ENCODE data around the gene RAX2. TPM values are rescaled to one million over a fixed set of nuclear protein-coding genes. Genes with fewer than 3 reads are reported as not detected.
A peak's percentile ranks its signal among the peaks of the same experiment; 100 is the strongest.

Gene RAX2
- total and polyA plus RNA-seq, 2 of the 13 experiments (the other 11 are each of a cell fraction or from before 2014, with no cell fraction given), result not detected

DNA sequence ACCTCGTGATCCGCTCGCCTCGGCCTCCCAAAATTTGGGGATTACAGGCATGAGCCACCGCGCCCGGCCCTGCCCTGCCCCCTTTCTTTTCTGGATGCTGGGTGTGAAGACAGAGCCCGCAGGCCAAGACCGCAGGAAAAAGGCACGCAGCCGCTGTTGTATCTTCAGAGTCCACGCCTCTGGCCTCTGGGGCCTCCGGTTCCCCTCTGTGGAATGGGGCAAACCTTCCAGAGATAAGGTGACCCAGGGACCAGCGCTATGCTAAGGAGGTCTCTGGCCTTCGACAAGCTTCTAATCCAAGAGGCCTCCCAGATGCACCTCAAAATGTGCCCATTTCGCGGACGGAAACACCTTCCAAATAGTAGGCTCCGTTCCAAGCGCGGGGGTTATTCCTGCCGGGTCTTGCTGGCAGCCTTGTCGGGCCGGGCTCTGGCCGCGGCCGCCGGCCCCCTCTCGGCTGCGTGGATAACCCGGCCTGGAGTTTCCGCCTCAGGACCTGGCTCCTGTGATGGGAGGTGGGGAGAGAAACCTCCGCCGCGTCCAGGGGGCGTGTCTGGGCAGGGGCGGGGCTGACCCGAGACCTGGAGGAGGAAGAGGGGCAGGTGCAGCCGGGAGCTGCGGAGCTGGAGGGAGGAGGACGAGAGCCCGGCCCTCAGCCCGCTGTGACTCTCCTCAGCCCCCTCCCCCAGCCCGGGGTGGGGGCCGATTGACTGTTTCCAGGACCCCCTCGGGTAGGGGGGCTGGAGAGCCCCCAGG, 50.7 kb downstream of the RAX2 start (continued):
- TF ChIP-seq, protein P1, sequence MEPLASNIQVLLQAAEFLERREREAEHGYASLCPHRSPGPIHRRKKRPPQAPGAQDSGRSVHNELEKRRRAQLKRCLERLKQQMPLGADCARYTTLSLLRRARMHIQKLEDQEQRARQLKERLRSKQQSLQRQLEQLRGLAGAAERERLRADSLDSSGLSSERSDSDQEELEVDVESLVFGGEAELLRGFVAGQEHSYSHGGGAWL (CRISPR knock-in tag; IDR thresholded peaks at IDR 0.05), result no peak; the same call in 1 of the 2 replicates
- TF ChIP-seq AKAP8 (CRISPR knock-in tag; IDR thresholded peaks at IDR 0.05), result no peak
- no peak for TF ChIP-seq NFIC (IDR thresholded peaks at IDR 0.05; ENCODE audit: low read length)
- TF ChIP-seq, protein P2, sequence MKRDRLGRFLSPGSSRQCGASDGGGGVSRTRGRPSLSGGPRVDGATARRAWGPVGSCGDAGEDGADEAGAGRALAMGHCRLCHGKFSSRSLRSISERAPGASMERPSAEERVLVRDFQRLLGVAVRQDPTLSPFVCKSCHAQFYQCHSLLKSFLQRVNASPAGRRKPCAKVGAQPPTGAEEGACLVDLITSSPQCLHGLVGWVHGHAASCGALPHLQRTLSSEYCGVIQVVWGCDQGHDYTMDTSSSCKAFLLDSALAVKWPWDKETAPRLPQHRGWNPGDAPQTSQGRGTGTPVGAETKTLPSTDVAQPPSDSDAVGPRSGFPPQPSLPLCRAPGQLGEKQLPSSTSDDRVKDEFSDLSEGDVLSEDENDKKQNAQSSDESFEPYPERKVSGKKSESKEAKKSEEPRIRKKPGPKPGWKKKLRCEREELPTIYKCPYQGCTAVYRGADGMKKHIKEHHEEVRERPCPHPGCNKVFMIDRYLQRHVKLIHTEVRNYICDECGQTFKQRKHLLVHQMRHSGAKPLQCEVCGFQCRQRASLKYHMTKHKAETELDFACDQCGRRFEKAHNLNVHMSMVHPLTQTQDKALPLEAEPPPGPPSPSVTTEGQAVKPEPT (CRISPR knock-in tag; IDR thresholded peaks at IDR 0.05; ENCODE audit: low read depth), result no peak
- TF ChIP-seq LCORL (IDR thresholded peaks at IDR 0.05), result no peak
- TF ChIP-seq LCORL (CRISPR knock-in tag; IDR thresholded peaks at IDR 0.05), result 0 out of 2 replicates have a peak, but pooled peaks have one; percentile 27
- peak; percentile 54 for TF ChIP-seq HNRNPK (IDR thresholded peaks at IDR 0.05; ENCODE audit: low read depth, low read length, poor library complexity, severe bottlenecking)
- TF ChIP-seq ZMYM2 (CRISPR knock-in tag; IDR thresholded peaks at IDR 0.05), result no peak
- TF ChIP-seq EP300 (IDR thresholded peaks at IDR 0.05; ENCODE audit: low read depth in 2 of 2, low read length in 2 of 2), result peak in 1 of 2 experiments; percentile 25; a peak in 1 of 4 replicates
- TF ChIP-seq EP300 (CRISPR knock-in tag; IDR thresholded peaks at IDR 0.05; ENCODE audit: borderline replicate concordance), result no peak
- TF ChIP-seq TBL1XR1 (IDR thresholded peaks at IDR 0.05; ENCODE audit: borderline replicate concordance, low read length, partially characterized antibody), result peak; percentile 27
- TF ChIP-seq NR2F2 (IDR thresholded peaks at IDR 0.05; ENCODE audit: borderline replicate concordance, low read depth), result 0 out of 2 replicates have a peak, but pooled peaks have one; percentile 23
- no peak for TF ChIP-seq ZNF678 (CRISPR knock-in tag; IDR thresholded peaks at IDR 0.05)
- no peak for TF ChIP-seq ZNF709 (CRISPR knock-in tag; IDR thresholded peaks at IDR 0.05)
- no peak for TF ChIP-seq ZNF550 (CRISPR knock-in tag; IDR thresholded peaks at IDR 0.05; ENCODE audit: borderline replicate concordance)
- TF ChIP-seq ZNF24 (IDR thresholded peaks at IDR 0.05), result no peak
- TF ChIP-seq, protein P3, sequence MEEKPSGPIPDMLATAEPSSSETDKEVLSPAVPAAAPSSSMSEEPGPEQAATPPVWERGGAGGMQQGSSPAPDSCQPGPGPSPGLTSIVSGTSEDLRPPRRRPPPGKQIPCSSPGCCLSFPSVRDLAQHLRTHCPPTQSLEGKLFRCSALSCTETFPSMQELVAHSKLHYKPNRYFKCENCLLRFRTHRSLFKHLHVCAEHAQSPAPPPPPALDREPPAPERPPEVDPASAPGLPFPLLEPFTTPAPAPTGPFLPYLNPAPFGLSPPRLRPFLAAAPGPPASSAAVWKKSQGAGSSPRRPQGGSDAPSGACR (CRISPR knock-in tag; IDR thresholded peaks at IDR 0.05), result no peak
- no peak for TF ChIP-seq STAG1 (CRISPR knock-in tag; IDR thresholded peaks at IDR 0.05)
- 0 out of 2 replicates have a peak, but pooled peaks have one; percentile 44 for TF ChIP-seq ZNF790 (CRISPR knock-in tag; IDR thresholded peaks at IDR 0.05; ENCODE audit: borderline replicate concordance)
- TF ChIP-seq ZNF83 (CRISPR knock-in tag; IDR thresholded peaks at IDR 0.05; ENCODE audit: borderline replicate concordance), result no peak
- TF ChIP-seq HNF4A (CRISPR knock-in tag; IDR thresholded peaks at IDR 0.05), result no peak
- peak; percentile 24; the same call in 1 of the 2 replicates for TF ChIP-seq SMAD3 (CRISPR knock-in tag; IDR thresholded peaks at IDR 0.05)
- peak; percentile 78 for TF ChIP-seq HDAC1 (CRISPR knock-in tag; IDR thresholded peaks at IDR 0.05)
- peak; percentile 57 for TF ChIP-seq ELF1 (CRISPR knock-in tag; IDR thresholded peaks at IDR 0.05)
- TF ChIP-seq ZBTB42 (CRISPR knock-in tag; IDR thresholded peaks at IDR 0.05), result no peak
- no peak for TF ChIP-seq ZC3H13 (CRISPR knock-in tag; IDR thresholded peaks at IDR 0.05)
- TF ChIP-seq ZNF616 (CRISPR knock-in tag; IDR thresholded peaks at IDR 0.05; ENCODE audit: low read depth), result no peak
- TF ChIP-seq ZBTB38 (CRISPR knock-in tag; IDR thresholded peaks at IDR 0.05), result no peak
